B cell (primary cell): ENCODE measurements around the gene MPDZ. TPM values are rescaled to one million over a fixed set of nuclear protein-coding genes. Genes with fewer than 3 reads are reported as not detected.

Experiments used
- ATAC-seq: fragments of 200-7000 bp; cut with Tn5 transposase; one replicate; pipeline ENCODE4 v1.10.0; 2021; ENCODE audit warnings: low read depth, mild to moderate bottlenecking, moderate number of reproducible peaks, moderate library complexity
- CTCF ChIA-PET: fragments of 350-600 bp; sonication (Branson Sonifier 250); formaldehyde crosslinking; loops from one replicate; lab custom pipeline; 2021; ENCODE audit warnings: antibody characterized with exemption, inconsistent platforms; lab: Charles Lee
- POLR2A ChIA-PET: fragments of 350-600 bp; sonication (Branson Sonifier 250); formaldehyde crosslinking; loops from one replicate; lab custom pipeline; 2021; ENCODE audit warnings: antibody characterized with exemption; lab: Charles Lee
- DNase-seq: peaks from one replicate; pipeline ENCODE4 v3.0.0; 2013
- H2AFZ ChIP-seq: 2 replicates; pipeline ENCODE4 v1.6.1; 2012; ENCODE audit warnings: mild to moderate bottlenecking, low read depth, low read length; ENCODE audit not compliant: insufficient read depth, poor library complexity, severe bottlenecking
- H3K27ac ChIP-seq, 2 donors: 1 replicate in 1 of 2; 2 replicates in 1 of 2; pipeline ENCODE4 v1.5.1; 2012 to 2013; ENCODE audit warnings: low read length in 2 of 2, mild to moderate bottlenecking in 2 of 2, moderate library complexity in 1 of 2
- H3K27me3 ChIP-seq, 4 experiments: fragments of 200-600 bp in 1 of 4; sonication (generic) in 1 of 4; replicated peaks in 1 of 4; 1 replicate in 2 of 4; 2 replicates in 2 of 4; pipeline versions ENCODE4 v1.6.1 to v1.7.0; 2013 to 2016; ENCODE audit warnings: low read length in 3 of 4, mild to moderate bottlenecking in 2 of 4, mixed read lengths in 1 of 4, moderate library complexity in 1 of 4; ENCODE audit not compliant: insufficient read depth in 4 of 4, control insufficient read depth in 3 of 4; ENCODE audit errors: control extremely low read depth in 1 of 4
- H3K36me3 ChIP-seq, 2 experiments: replicated peaks in 1 of 2; 1 replicate in 1 of 2; 2 replicates in 1 of 2; pipeline versions ENCODE4 v1.6.1 to v1.7.1; 2013; ENCODE audit warnings: low read length in 1 of 2; ENCODE audit not compliant: insufficient read depth in 2 of 2, control insufficient read depth in 1 of 2; ENCODE audit errors: control extremely low read depth in 1 of 2, extremely low read depth in 1 of 2
- H3K4me1 ChIP-seq, 2 donors: fragments of 200-600 bp in 1 of 2; sonication (generic) in 1 of 2; 1 replicate in 1 of 2; 2 replicates in 1 of 2; pipeline versions ENCODE4 v1.5.1 to v1.6.1; 2013 to 2017; ENCODE audit warnings: low read length in 2 of 2; ENCODE audit not compliant: control insufficient read depth in 2 of 2, insufficient read depth in 2 of 2
- H3K4me2 ChIP-seq: replicated peaks from 2 replicates; pipeline ENCODE3; 2012; ENCODE audit warnings: mild to moderate bottlenecking, low read depth, low read length; ENCODE audit not compliant: poor library complexity, severe bottlenecking
- H3K4me3 ChIP-seq, 5 experiments: fragments of 200-600 bp in 1 of 5; sonication (generic) in 1 of 5; 1 replicate in 3 of 5; 2 replicates in 2 of 5; pipeline versions ENCODE4 v1.5.1 to v1.7.0; 2011 to 2016; ENCODE audit warnings: low read length in 4 of 5, mild to moderate bottlenecking in 4 of 5, low read depth in 2 of 5, control low read depth in 1 of 5, moderate library complexity in 1 of 5; ENCODE audit not compliant: insufficient read depth in 1 of 5; ENCODE audit errors: control extremely low read depth in 1 of 5, extremely low read depth in 1 of 5
- H3K79me2 ChIP-seq: fragments of 200-600 bp; sonication (generic); one replicate; pipeline ENCODE4 v1.6.0; 2016; ENCODE audit warnings: low read length; ENCODE audit not compliant: control insufficient read depth, insufficient read depth
- H3K9ac ChIP-seq: fragments of 200-600 bp; sonication (generic); 2 replicates; pipeline ENCODE4 v1.6.1; 2017; ENCODE audit warnings: mild to moderate bottlenecking, low read length, moderate library complexity
- H3K9me3 ChIP-seq, 3 donors: one replicate each; pipeline versions ENCODE4 v1.6.1 to v1.7.1; 2013; ENCODE audit warnings: low read length in 2 of 3; ENCODE audit not compliant: control insufficient read depth in 2 of 3, insufficient read depth in 1 of 3; ENCODE audit errors: control extremely low read depth in 1 of 3
- H4K20me1 ChIP-seq: 2 replicates; pipeline ENCODE4 v1.6.0; 2012; ENCODE audit warnings: mild to moderate bottlenecking, low read length; ENCODE audit not compliant: insufficient read depth, control insufficient read depth, poor library complexity, severe bottlenecking
- H3K27ac Mint-ChIP-seq: one replicate; pipeline ENCODE4 v1.8.0; 2021; ENCODE audit warnings: mixed read lengths
- H3K27me3 Mint-ChIP-seq: one replicate; pipeline ENCODE4 v1.8.0; 2021; ENCODE audit warnings: mixed read lengths
- H3K4me1 Mint-ChIP-seq: one replicate; pipeline ENCODE4 v1.8.0; 2021; ENCODE audit warnings: mixed read lengths
- H3K4me3 Mint-ChIP-seq: one replicate; pipeline ENCODE4 v1.8.0; 2021; ENCODE audit warnings: mixed read lengths
- H3K9me3 Mint-ChIP-seq: one replicate; pipeline ENCODE4 v1.8.0; 2022; ENCODE audit warnings: mixed read lengths; ENCODE audit not compliant: insufficient read depth
- CTCF ChIP-seq: fragments of 200-600 bp; IDR thresholded peaks from one replicate; pipeline ENCODE4 v1.8.0; 2022; ENCODE audit warnings: antibody characterized with exemption, mild to moderate bottlenecking
- EZH2 ChIP-seq: IDR thresholded peaks from 2 replicates; pipeline ENCODE4 v1.6.1; 2012; ENCODE audit warnings: borderline replicate concordance, low read depth, mild to moderate bottlenecking, moderate library complexity, low read length; ENCODE audit not compliant: insufficient read depth, poor library complexity, severe bottlenecking
- WGBS: methylation state at CpG from one replicate; pipeline ENCODE4 v1.1.5; 2013; ENCODE audit warnings: missing lambda C conversion rate; ENCODE audit not compliant: insufficient coverage; 5-methylcytosine and 5-hydroxymethylcytosine counted together
- intact Hi-C: fragments of 100-400 bp; cut with micrococcal nuclease; formaldehyde crosslinking; loops from one replicate; pipeline ENCODE4 v1.10.0; 2022
- polyA plus RNA-seq: library from polyadenylated mRNA; depleted of rRNA; stranded (reverse); fragments of >200 nt; gene quantifications from 2 replicates; pipeline ENCODE4 v1.2.3, GENCODE V29; 2012
- total RNA-seq, 2 donors: library from RNA; stranded (reverse); fragments of 120-200 nt in 1 of 2; gene quantifications; 1 replicate in 1 of 2; 2 replicates in 1 of 2; pipeline versions ENCODE4 v1.2.3 to v1.2.4, GENCODE V29; 2013 to 2022

MPDZ gene
- total and polyA plus RNA-seq, 2 donors (not counting 1 experiment from before 2014, with no cell fraction given) = not detected

- no peaks in the 10 kb centered on the region for H3K9me3 Mint-ChIP-seq
- H3K9me3 ChIP-seq = no peaks in the 10 kb centered on the region
- H3K4me1 Mint-ChIP-seq = no peaks in the 10 kb centered on the region
- no peak overlapping the region for H3K27ac ChIP-seq
- H3K27me3 Mint-ChIP-seq = no peaks in the 10 kb centered on the region
- ATAC-seq (no peak), DNase-seq (no peak)
- H4K20me1 ChIP-seq = no peaks in the 10 kb centered on the region
- intact Hi-C loops = no loop called here
- no peaks in the 10 kb centered on the region for H3K79me2 ChIP-seq
- H3K4me3 Mint-ChIP-seq = no peak overlapping the region
- WGBS = no CpG with 5 or more reads among the region's 5 CpGs
- H3K4me2 ChIP-seq = no peak overlapping the region
- no peak overlapping the region for H3K27ac Mint-ChIP-seq
- no peaks in the 10 kb centered on the region for H3K4me1 ChIP-seq
- TF ChIP-seq CTCF (no peak), EZH2 (no peak)
- H3K27me3 ChIP-seq = no peaks in the 10 kb centered on the region
- H3K9ac ChIP-seq = no peak overlapping the region
- ChIA-PET POLR2A (no interaction called here), CTCF (no interaction called here)
- no peak overlapping the region for H2AFZ ChIP-seq
- no peaks in the 10 kb centered on the region for H3K36me3 ChIP-seq
- no peak overlapping the region for H3K4me3 ChIP-seq
Observed at GRCh38 chr9:13215791-13216554, 63.5 kb downstream of the MPDZ start.

GRCh38 chr9:13213998-13214397 is 65.5 kb downstream of the MPDZ start:
- no peak overlapping the region for H3K27ac Mint-ChIP-seq
- intact Hi-C loops = no loop called here
- no peaks in the 10 kb centered on the region for H3K4me1 Mint-ChIP-seq
- no peaks in the 10 kb centered on the region for H3K9me3 Mint-ChIP-seq
- Histone ChIP-seq H3K9me3 (no peaks in the 10 kb centered on the region), H3K4me1 (no peaks in the 10 kb centered on the region), H4K20me1 (no peaks in the 10 kb centered on the region), H3K27me3 (no peaks in the 10 kb centered on the region), H3K9ac (no peak overlapping the region), H3K27ac (no peak overlapping the region), H3K36me3 (no peaks in the 10 kb centered on the region), H3K79me2 (no peaks in the 10 kb centered on the region), H3K4me3 (no peak overlapping the region), H2AFZ (no peak overlapping the region), H3K4me2 (no peak overlapping the region)
- no peak overlapping the region for H3K4me3 Mint-ChIP-seq
- no peak for TF ChIP-seq EZH2
- no peak for TF ChIP-seq CTCF
- POLR2A ChIA-PET = no interaction called here
- no CpG with 5 or more reads among the region's 2 CpGs for WGBS
- DNase-seq = no peak
- no peak for ATAC-seq
- CTCF ChIA-PET = no interaction called here
- H3K27me3 Mint-ChIP-seq = no peaks in the 10 kb centered on the region
